HCT116 (cell line): ENCODE measurements around the gene UMODL1. TPM values are rescaled to one million over a fixed set of nuclear protein-coding genes. Genes with fewer than 3 reads are reported as not detected.

Experiments
- ATAC-seq: fragments of 200-7000 bp; cut with Tn5 transposase; 2 replicates; pipeline ENCODE4 v1.9.1; 2020; ENCODE audit warnings: mild to moderate bottlenecking, moderate library complexity
- BruUV-seq: library from RNA; stranded (reverse); fragments of 400-500 nt; replicated peaks from 2 replicates; lab custom pipeline; 2021; lab: Mats Ljungman, UMichigan
- CTCF ChIA-PET: fragments of 300-600 bp; sonication (Branson Sonifier 250); formaldehyde crosslinking; loops from one replicate; lab custom pipeline; 2021; ENCODE audit warnings: antibody characterized with exemption; lab: Charles Lee
- POLR2A ChIA-PET: fragments of 300-600, 350-600 bp; sonication (Branson Sonifier 250); formaldehyde crosslinking; loops from one replicate; lab custom pipeline; 2021; ENCODE audit warnings: antibody characterized with exemption; lab: Charles Lee
- RAD21 ChIA-PET, 2 experiments: fragments of 300-600 bp; sonication (Branson Sonifier 250); formaldehyde crosslinking; loops; one replicate each; lab custom pipeline; 2023; ENCODE audit warnings: low total read pairs in 2 of 2; ENCODE audit not compliant: uncharacterized antibody in 2 of 2, unreplicated experiment in 2 of 2, low non-redundant PET in 1 of 2; lab: Charles Lee
- DNase-seq: peaks from one replicate; pipeline ENCODE4 v3.0.0-alpha.2; 2010; ENCODE audit warnings: low read depth, low spot score
- H2AFZ ChIP-seq: fragments of 200-600 bp; shearing (Covaris generic), sonication (generic); 2 replicates; pipeline ENCODE4 v1.6.1; 2017; ENCODE audit warnings: low read depth, mixed run types, mixed read lengths, antibody characterized with exemption, low read length; ENCODE audit not compliant: poor library complexity, severe bottlenecking
- H3K27ac ChIP-seq: 2 replicates; pipeline ENCODE4 v1.5.1; 2012; ENCODE audit warnings: low read depth, low read length
- H3K27me3 ChIP-seq: fragments of 200-600 bp; sonication (generic); 2 replicates; pipeline ENCODE4 v1.6.1; 2016; ENCODE audit warnings: mixed run types, low read length, mixed read lengths; ENCODE audit not compliant: insufficient read depth
- H3K36me3 ChIP-seq, 2 experiments: fragments of 200-500 bp in 1 of 2; fragments of 200-600 bp in 1 of 2; sonication (Bioruptor generic) in 1 of 2; sonication (generic) in 1 of 2; 2 replicates each; pipeline versions ENCODE4 v1.5.1 to v1.6.1; 2014 to 2016; ENCODE audit warnings: low read length in 2 of 2, inconsistent platforms in 1 of 2, mixed read lengths in 1 of 2, mixed run types in 1 of 2; ENCODE audit not compliant: insufficient read depth in 2 of 2, control insufficient read depth in 1 of 2
- H3K4me1 ChIP-seq, 2 experiments: fragments of 200-600 bp in 1 of 2; sonication (generic) in 1 of 2; 2 replicates each; pipeline versions ENCODE4 v1.5.1 to v1.6.1; 2012 to 2017; ENCODE audit warnings: low read length in 2 of 2, inconsistent platforms in 1 of 2, mild to moderate bottlenecking in 1 of 2, mixed read lengths in 1 of 2, mixed run types in 1 of 2, moderate library complexity in 1 of 2; ENCODE audit not compliant: insufficient read depth in 2 of 2, control insufficient read depth in 1 of 2
- H3K4me2 ChIP-seq: fragments of 200-600 bp; sonication (generic); 2 replicates; pipeline ENCODE4 v1.6.1; 2017; ENCODE audit warnings: mixed run types, low read length, mixed read lengths
- H3K4me3 ChIP-seq, 2 experiments: fragments of 200-600 bp in 1 of 2; sonication (generic) in 1 of 2; replicated peaks in 1 of 2; 2 replicates each; pipeline ENCODE4 v1.5.1; 2011 to 2016; ENCODE audit warnings: low read length in 2 of 2, control low read depth in 1 of 2, low read depth in 1 of 2, mild to moderate bottlenecking in 1 of 2, mixed read lengths in 1 of 2, mixed run types in 1 of 2
- H3K79me2 ChIP-seq: fragments of 200-600 bp; sonication (generic); 2 replicates; pipeline ENCODE4 v1.6.1; 2017; ENCODE audit warnings: mild to moderate bottlenecking, mixed run types, low read length, moderate library complexity, mixed read lengths; ENCODE audit not compliant: insufficient read depth
- H3K9ac ChIP-seq: fragments of 200-600 bp; sonication (generic); 2 replicates; pipeline ENCODE4 v1.6.1; 2016; ENCODE audit warnings: low read length, mixed read lengths
- H3K9me2 ChIP-seq: fragments of 200-600 bp; sonication (generic), shearing (Covaris generic); 2 replicates; pipeline ENCODE4 v1.6.1; 2017; ENCODE audit warnings: mixed run types, mild to moderate bottlenecking, moderate library complexity; ENCODE audit not compliant: insufficient read depth
- H3K9me3 ChIP-seq, 2 experiments: fragments of 200-500 bp in 1 of 2; fragments of 200-600 bp in 1 of 2; sonication (Bioruptor generic) in 1 of 2; sonication (generic) in 1 of 2; 2 replicates each; pipeline ENCODE4 v1.6.1; 2014 to 2017; ENCODE audit warnings: low read length in 2 of 2, mixed read lengths in 2 of 2, inconsistent platforms in 1 of 2, low read depth in 1 of 2, mild to moderate bottlenecking in 1 of 2, mixed run types in 1 of 2, moderate library complexity in 1 of 2; ENCODE audit not compliant: control insufficient read depth in 1 of 2, insufficient read depth in 1 of 2
- H4K20me1 ChIP-seq: fragments of 200-600 bp; sonication (generic), shearing (Covaris generic); 2 replicates; pipeline ENCODE4 v1.6.1; 2017; ENCODE audit warnings: mixed run types, mild to moderate bottlenecking, moderate library complexity; ENCODE audit not compliant: insufficient read depth
- ATF3 ChIP-seq: IDR thresholded peaks from 2 replicates; pipeline ENCODE4 v1.6.1; 2012
- CBX3 ChIP-seq: IDR thresholded peaks from 2 replicates; pipeline ENCODE4 v1.6.1; 2012; ENCODE audit warnings: low read depth
- EGR1 ChIP-seq: IDR thresholded peaks from 2 replicates; pipeline ENCODE4 v1.6.1; 2012; ENCODE audit warnings: low read depth
- EZH2phosphoT487 ChIP-seq: fragments of 200-600 bp; IDR thresholded peaks from 2 replicates; pipeline ENCODE4 v1.6.1; 2018; ENCODE audit warnings: antibody characterized with exemption, borderline replicate concordance
- MAX ChIP-seq: IDR thresholded peaks from 2 replicates; pipeline ENCODE4 v1.6.1; 2012
- POLR2A ChIP-seq: IDR thresholded peaks from 2 replicates; pipeline ENCODE4 v1.7.0; 2011; ENCODE audit warnings: borderline replicate concordance; ENCODE audit not compliant: insufficient read depth, insufficient read length; ENCODE audit errors: extremely low read depth
- POLR2AphosphoS5 ChIP-seq: IDR thresholded peaks from 2 replicates; pipeline ENCODE4 v1.6.1; 2011; ENCODE audit warnings: mild to moderate bottlenecking, low read depth, low read length, moderate library complexity
- REST ChIP-seq: IDR thresholded peaks from 2 replicates; pipeline ENCODE4 v1.6.1; 2012; ENCODE audit warnings: low read depth
- YY1 ChIP-seq: IDR thresholded peaks from 2 replicates; pipeline ENCODE4 v1.6.1; 2011; ENCODE audit warnings: low read length, low read depth, moderate library complexity, mild to moderate bottlenecking; ENCODE audit not compliant: insufficient replicate concordance; ENCODE audit errors: extremely low read depth
- ZBTB33 ChIP-seq: IDR thresholded peaks from 2 replicates; pipeline ENCODE4 v1.6.1; 2011; ENCODE audit warnings: mild to moderate bottlenecking, low read length, moderate library complexity; ENCODE audit not compliant: insufficient replicate concordance; ENCODE audit errors: extremely low read depth
- ZNF274 ChIP-seq: fragments of 200-500 bp; sonication (Bioruptor generic); IDR thresholded peaks from 2 replicates; pipeline ENCODE4 v1.6.1; 2014; ENCODE audit warnings: mild to moderate bottlenecking, low read depth, low read length, inconsistent platforms
- intact Hi-C: fragments of 100-400 bp; cut with micrococcal nuclease; formaldehyde crosslinking; loops from 2 replicates; pipeline ENCODE4 v1.10.0; 2022
- total RNA-seq: library from RNA; stranded (reverse); gene quantifications from one replicate; pipeline ENCODE4 v1.2.1, GENCODE V29; 2021; ENCODE audit not compliant: unreplicated experiment

UMODL1 gene
- total RNA-seq, 1 experiment from 2014 or later, result not detected

- TF ChIP-seq ZBTB33, result no peak
- TF ChIP-seq, all 23 proteins: peak for 0
These were observed 85.8 kb downstream of the UMODL1 start (continued) for GRCh38 chr21:42156690-42157605.

GRCh38 chr21:42157606-42158310 is 86.6 kb downstream of the UMODL1 start:
- DNase-seq, result no peak
- Histone ChIP-seq H3K4me1 (peaks cover 0 to 15% of the 10 kb centered on the region in 2 experiments; a peak in 2 of 4 replicates), H3K36me3 (no peaks in the 10 kb centered on the region), H3K27ac (no peak overlapping the region), H3K9me2 (no peaks in the 10 kb centered on the region), H3K9ac (no peak overlapping the region), H4K20me1 (no peaks in the 10 kb centered on the region), H3K27me3 (no peaks in the 10 kb centered on the region), H3K9me3 (no peaks in the 10 kb centered on the region), H3K4me3 (no peak overlapping the region), H2AFZ (no peak overlapping the region), H3K79me2 (no peaks in the 10 kb centered on the region), H3K4me2 (no peak overlapping the region)
- ChIA-PET CTCF (interaction anchor here (1.5 to 1.6 kb wide), 2 partner anchors 12 to 101 kb away, joined by 4 read pairs; no protein-coding TSS in a partner anchor), RAD21 (no interaction called here), POLR2A (no interaction called here)
- no peak for ATAC-seq
- BruUV-seq, result no TSS peak
- intact Hi-C loops, result loop anchor here (10.0 kb wide), 1 partner anchor 377 kb away; no protein-coding TSS in a partner anchor
- no peak for TF ChIP-seq CBX3
- TF ChIP-seq REST, result no peak
- no peak for TF ChIP-seq MAX
- TF ChIP-seq ZBTB33, result no peak
- no peak for TF ChIP-seq ATF3
- TF ChIP-seq YY1, result no peak
- no peak for TF ChIP-seq EGR1
- no peak for TF ChIP-seq POLR2A
- TF ChIP-seq ZNF274, result no peak
- no peak for TF ChIP-seq EZH2phosphoT487
- TF ChIP-seq POLR2AphosphoS5, result no peak
